Esophagus muscularis mucosa (tissue), 4 donors: ENCODE results near the gene GPT2. TPM values are rescaled to one million over a fixed set of nuclear protein-coding genes. Genes with fewer than 3 reads are reported as not detected.

Experiments used
- DNase-seq: peaks from one replicate; pipeline ENCODE4 v3.0.0-alpha.2; 2017; ENCODE audit errors: extremely low spot score
- H3K27ac ChIP-seq, 4 donors: fragments of 200-600 bp; sonication (generic); replicated peaks in 1 of 4; 1 replicate in 3 of 4; 2 replicates in 1 of 4; pipeline ENCODE4 v1.5.1; 2016 to 2019; ENCODE audit warnings: mild to moderate bottlenecking in 1 of 4
- H3K27me3 ChIP-seq, 4 donors: fragments of 200-600 bp; sonication (generic); one replicate each; pipeline versions ENCODE4 v1.5.1 to v1.6.0; 2016 to 2019
- H3K36me3 ChIP-seq, 4 donors: fragments of 200-600 bp; sonication (generic); one replicate each; pipeline ENCODE4 v1.5.1; 2016 to 2019
- H3K4me1 ChIP-seq, 4 donors: fragments of 200-600 bp; sonication (generic); one replicate each; pipeline ENCODE4 v1.5.1; 2016 to 2019
- H3K4me3 ChIP-seq, 4 donors: fragments of 200-600 bp; sonication (generic); 1 replicate in 2 of 4; 2 replicates in 2 of 4; pipeline ENCODE4 v1.5.1; 2016 to 2019; ENCODE audit warnings: mild to moderate bottlenecking in 4 of 4, moderate library complexity in 1 of 4
- H3K9me3 ChIP-seq, 4 donors: fragments of 200-600 bp; sonication (generic); 1 replicate in 3 of 4; 2 replicates in 1 of 4; pipeline ENCODE4 v1.5.1; 2016 to 2019
- CTCF ChIP-seq, 3 experiments: fragments of 200-600 bp in 2 of 3; fragments of 450-650 bp in 1 of 3; sonication (generic) in 2 of 3; IDR thresholded peaks; one replicate each; pipeline ENCODE4 v1.5.1; 2017 to 2019; ENCODE audit warnings: antibody characterized with exemption in 3 of 3, mild to moderate bottlenecking in 2 of 3, moderate library complexity in 1 of 3
- EP300 ChIP-seq: sonication (generic); formaldehyde crosslinking; IDR thresholded peaks from one replicate; pipeline ENCODE4 v1.6.1; 2017; ENCODE audit warnings: antibody characterized with exemption
- POLR2A ChIP-seq: fragments of 450-650 bp; IDR thresholded peaks from one replicate; pipeline ENCODE4 v1.6.1; 2017; ENCODE audit warnings: antibody characterized with exemption, moderate library complexity, mild to moderate bottlenecking, low read depth
- POLR2AphosphoS5 ChIP-seq, 2 donors: sonication (generic); formaldehyde crosslinking; IDR thresholded peaks; one replicate each; pipeline ENCODE4 v1.6.1; 2017; ENCODE audit warnings: antibody characterized with exemption in 2 of 2
- WGBS: methylation state at CpG from one replicate; pipeline ENCODE4 v1.1.5; 2018; 5-methylcytosine and 5-hydroxymethylcytosine counted together
- intact Hi-C: fragments of 100-400 bp; cut with DNase I; formaldehyde crosslinking; loops from one replicate; pipeline ENCODE4 v1.15.1; 2023
- total RNA-seq, 4 donors: library from RNA; depleted of rRNA; stranded (reverse); fragments of >200 nt; gene quantifications; one replicate each; pipeline versions ENCODE4 v1.1.0 to v1.2.1, GENCODE V29; 2016

Gene GPT2
- total RNA-seq, 4 donors from 2014 or later = 2.5 to 5.7 (median 3.6) TPM

- Histone ChIP-seq H3K9me3 (no peaks in the 10 kb centered on the region), H3K36me3 (peaks cover 0 to 10% (median 0%) of the 10 kb centered on the region in 4 donors), H3K27ac (no peak overlapping the region), H3K4me1 (peaks cover 10 to 20% (median 14%) of the 10 kb centered on the region in 4 donors), H3K27me3 (no peaks in the 10 kb centered on the region), H3K4me3 (no peak overlapping the region)
- intact Hi-C loops = no loop called here
- no peak for TF ChIP-seq POLR2AphosphoS5 (IDR thresholded peaks at IDR 0.05)
- no peak for TF ChIP-seq CTCF (IDR thresholded peaks at IDR 0.05)
- TF ChIP-seq POLR2A = no peak
- no peak for TF ChIP-seq EP300
- no peak for DNase-seq
- 56% methylated on average over 1 of the region's 11 CpGs for WGBS
Observed at GRCh38 chr16:46894036-46894672, 10.0 kb downstream of the GPT2 start.

- H3K4me3 ChIP-seq = no peak overlapping the region
- DNase-seq = no peak
- H3K27me3 ChIP-seq = no peaks in the 10 kb centered on the region
- no peak overlapping the region for H3K27ac ChIP-seq
- TF ChIP-seq CTCF (IDR thresholded peaks at IDR 0.05) (no peak), POLR2AphosphoS5 (IDR thresholded peaks at IDR 0.05) (no peak), POLR2A (no peak), EP300 (no peak)
- 83% methylated on average over 9 of the region's 9 CpGs for WGBS
- H3K9me3 ChIP-seq = no peaks in the 10 kb centered on the region
- intact Hi-C loops = no loop called here
- peaks cover 0 to 17% (median 3%) of the 10 kb centered on the region in 4 donors for H3K36me3 ChIP-seq
- H3K4me1 ChIP-seq = peaks cover 10 to 20% (median 14%) of the 10 kb centered on the region in 4 donors
Observed at GRCh38 chr16:46895399-46896313, 11.5 kb downstream of the GPT2 start.

- Histone ChIP-seq H3K9me3 (no peaks in the 10 kb centered on the region), H3K27ac (no peak overlapping the region), H3K4me1 (peaks cover 10 to 20% (median 14%) of the 10 kb centered on the region in 4 donors), H3K36me3 (peaks cover 0 to 25% (median 7%) of the 10 kb centered on the region in 4 donors), H3K4me3 (no peak overlapping the region), H3K27me3 (no peaks in the 10 kb centered on the region)
- intact Hi-C loops = no loop called here
- no peak for DNase-seq
- 70% methylated on average over 7 of the region's 7 CpGs for WGBS
- no peak for TF ChIP-seq POLR2AphosphoS5 (IDR thresholded peaks at IDR 0.05)
- TF ChIP-seq CTCF (IDR thresholded peaks at IDR 0.05) = no peak
- no peak for TF ChIP-seq POLR2A
- TF ChIP-seq EP300 = no peak
Observed at GRCh38 chr16:46896314-46896968, 12.3 kb downstream of the GPT2 start.

GRCh38 chr16:46897471-46897870 is 13.3 kb downstream of the GPT2 start:
- DNase-seq = no peak
- 86% methylated on average over 10 of the region's 10 CpGs for WGBS
- H3K27ac ChIP-seq = no peak overlapping the region
- no peak overlapping the region for H3K4me3 ChIP-seq
- intact Hi-C loops = no loop called here
- TF ChIP-seq CTCF (IDR thresholded peaks at IDR 0.05) (no peak), EP300 (no peak), POLR2AphosphoS5 (IDR thresholded peaks at IDR 0.05) (no peak), POLR2A (no peak)
- peaks cover 0 to 34% (median 7%) of the 10 kb centered on the region in 4 donors for H3K36me3 ChIP-seq
- no peaks in the 10 kb centered on the region for H3K9me3 ChIP-seq
- H3K4me1 ChIP-seq = peaks cover 10 to 20% (median 14%) of the 10 kb centered on the region in 4 donors
- H3K27me3 ChIP-seq = no peaks in the 10 kb centered on the region
